ENCODE results near the gene GRAMD1A.

GRCh38 chr19:35009424-35010415 lies 9.6 kb downstream of the GRAMD1A start:
- no peak for TF ChIP-seq POLR2A (IDR thresholded peaks at IDR 0.05; ENCODE audit: low read length)
- TF ChIP-seq GATA1 (IDR thresholded peaks at IDR 0.05; ENCODE audit: low read depth, low read length), result no peak
